Measurements from ENCODE around the gene U2AF2. TPM values are rescaled to one million over a fixed set of nuclear protein-coding genes. Genes with fewer than 3 reads are reported as not detected.

Gene U2AF2
- total RNA-seq, 1 donor from 2014 or later, result 145 TPM

DNA sequence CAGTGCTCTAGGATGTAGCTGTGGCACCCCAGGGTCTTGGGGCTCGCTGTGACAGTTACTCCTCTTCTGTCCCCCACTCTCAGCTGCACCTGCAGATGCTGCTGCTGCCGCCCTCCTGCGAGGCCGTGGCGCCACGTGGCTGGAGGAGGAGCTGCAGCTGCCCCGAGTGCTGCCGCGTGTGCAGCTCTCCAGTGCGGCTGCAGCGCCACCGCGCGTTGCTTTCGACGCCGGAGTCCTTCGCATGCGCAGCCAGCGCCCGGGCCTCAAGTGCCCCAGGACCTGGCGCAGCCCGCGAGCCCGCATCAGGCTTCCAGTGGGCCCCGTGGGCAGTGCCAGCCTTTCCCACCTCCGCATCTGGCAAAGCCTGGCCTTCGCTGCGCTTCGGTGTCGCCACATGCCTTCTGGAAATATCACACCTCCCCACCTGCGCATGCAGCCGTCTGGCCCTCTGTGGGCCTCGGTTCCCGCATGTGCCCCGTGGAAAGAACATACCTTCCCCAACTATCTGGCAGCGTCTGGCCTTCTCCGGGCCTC, 14.7 kb upstream of the U2AF2 start:
- DNase-seq (ENCODE audit: extremely low spot score in 2 of 2), result no peak
- peaks cover 0 to 3% of the 10 kb centered on the region in 2 donors for H3K36me3 ChIP-seq
- peak overlapping the region; percentile 57 to 83 for H3K4me3 ChIP-seq
- H3K9me3 ChIP-seq, result no peaks in the 10 kb centered on the region
- H3K4me1 ChIP-seq, result peaks cover 80% of the 10 kb centered on the region
- H3K27me3 ChIP-seq, result no peaks in the 10 kb centered on the region
- H3K27ac ChIP-seq, result peak overlapping the region; percentile 97
- peak in 1 of 2 donors; percentile 73 for TF ChIP-seq POLR2AphosphoS5 (IDR thresholded peaks at IDR 0.05; ENCODE audit: insufficient read depth in 1 of 2, low read depth in 1 of 2)
- TF ChIP-seq POLR2A (IDR thresholded peaks at IDR 0.05), result no peak
- TF ChIP-seq, protein P1, sequence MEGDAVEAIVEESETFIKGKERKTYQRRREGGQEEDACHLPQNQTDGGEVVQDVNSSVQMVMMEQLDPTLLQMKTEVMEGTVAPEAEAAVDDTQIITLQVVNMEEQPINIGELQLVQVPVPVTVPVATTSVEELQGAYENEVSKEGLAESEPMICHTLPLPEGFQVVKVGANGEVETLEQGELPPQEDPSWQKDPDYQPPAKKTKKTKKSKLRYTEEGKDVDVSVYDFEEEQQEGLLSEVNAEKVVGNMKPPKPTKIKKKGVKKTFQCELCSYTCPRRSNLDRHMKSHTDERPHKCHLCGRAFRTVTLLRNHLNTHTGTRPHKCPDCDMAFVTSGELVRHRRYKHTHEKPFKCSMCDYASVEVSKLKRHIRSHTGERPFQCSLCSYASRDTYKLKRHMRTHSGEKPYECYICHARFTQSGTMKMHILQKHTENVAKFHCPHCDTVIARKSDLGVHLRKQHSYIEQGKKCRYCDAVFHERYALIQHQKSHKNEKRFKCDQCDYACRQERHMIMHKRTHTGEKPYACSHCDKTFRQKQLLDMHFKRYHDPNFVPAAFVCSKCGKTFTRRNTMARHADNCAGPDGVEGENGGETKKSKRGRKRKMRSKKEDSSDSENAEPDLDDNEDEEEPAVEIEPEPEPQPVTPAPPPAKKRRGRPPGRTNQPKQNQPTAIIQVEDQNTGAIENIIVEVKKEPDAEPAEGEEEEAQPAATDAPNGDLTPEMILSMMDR (IDR thresholded peaks at IDR 0.05), result peak in 1 of 3 experiments; percentile 16
- intact Hi-C loops (cut with DNase I), result no loop called here

GRCh38 chr19:55640577-55641425, 14.0 kb upstream of the U2AF2 start, which contains the start of gene ZNF580:
ZNF580 (plus strand) TSS chr19:55641002; CDS start chr19:55642509, 1,507 bp downstream.
- H3K9me3 ChIP-seq, result no peaks in the 10 kb centered on the region
- intact Hi-C loops (cut with DNase I), result no loop called here
- H3K27me3 ChIP-seq, result no peaks in the 10 kb centered on the region
- H3K36me3 ChIP-seq, result peaks cover 0 to 10% of the 10 kb centered on the region in 2 donors
- peak within 1 kb of the TSS; percentile 57 to 83 for H3K4me3 ChIP-seq
- peak within 1 kb of the TSS; percentile 97 for H3K27ac ChIP-seq
- TF ChIP-seq POLR2A (IDR thresholded peaks at IDR 0.05) (no peak), POLR2AphosphoS5 (IDR thresholded peaks at IDR 0.05; ENCODE audit: insufficient read depth in 1 of 2, low read depth in 1 of 2) (peak in 1 of 2 donors; percentile 63)
- TF ChIP-seq, protein P1 (IDR thresholded peaks at IDR 0.05), result peak in 1 of 3 experiments; percentile 11
- peaks cover 74% of the 10 kb centered on the region for H3K4me1 ChIP-seq
- no peak for DNase-seq (ENCODE audit: extremely low spot score in 2 of 2)

- Histone ChIP-seq H3K27me3 (no peaks in the 10 kb centered on the region), H3K4me1 (peaks cover 66% of the 10 kb centered on the region), H3K36me3 (peaks cover 0 to 11% of the 10 kb centered on the region in 2 donors), H3K9me3 (no peaks in the 10 kb centered on the region), H3K4me3 (peak overlapping the region; percentile 57 to 83), H3K27ac (peak overlapping the region; percentile 97)
- TF ChIP-seq POLR2A (IDR thresholded peaks at IDR 0.05), result no peak
- no peak for TF ChIP-seq POLR2AphosphoS5 (IDR thresholded peaks at IDR 0.05; ENCODE audit: insufficient read depth in 1 of 2, low read depth in 1 of 2)
- TF ChIP-seq, protein P1 (IDR thresholded peaks at IDR 0.05), result no peak
- intact Hi-C loops (cut with DNase I), result no loop called here
- no peak for DNase-seq (ENCODE audit: extremely low spot score in 2 of 2)
Measured at GRCh38 chr19:55641426-55642152, 13.2 kb upstream of the U2AF2 start.

GRCh38 chr19:55642153-55643002, 12.5 kb upstream of the U2AF2 start:
- H3K27me3 ChIP-seq, result no peaks in the 10 kb centered on the region
- peaks cover 0 to 11% of the 10 kb centered on the region in 2 donors for H3K36me3 ChIP-seq
- intact Hi-C loops (cut with DNase I), result no loop called here
- peak overlapping the region; percentile 57 to 83 for H3K4me3 ChIP-seq
- DNase-seq (ENCODE audit: extremely low spot score in 2 of 2), result no peak
- peaks cover 62% of the 10 kb centered on the region for H3K4me1 ChIP-seq
- H3K9me3 ChIP-seq, result no peaks in the 10 kb centered on the region
- peak overlapping the region; percentile 97 for H3K27ac ChIP-seq
- TF ChIP-seq, protein P1 (IDR thresholded peaks at IDR 0.05), result no peak
- peak in 1 of 2 donors; percentile 21 for TF ChIP-seq POLR2AphosphoS5 (IDR thresholded peaks at IDR 0.05; ENCODE audit: insufficient read depth in 1 of 2, low read depth in 1 of 2)

Measured in vagina (tissue), 2 donors.